Tibial artery (tissue), 4 donors: Measurements from ENCODE around the gene ZNF407.

Experiments used
- DNase-seq, 2 donors: peaks; one replicate each; pipeline ENCODE4 v3.0.0-alpha.2; 2019
- H3K27ac ChIP-seq, 2 donors: fragments of 200-600 bp; sonication (generic) in 1 of 2; 1 replicate in 1 of 2; 2 replicates in 1 of 2; pipeline ENCODE4 v1.5.1; 2018 to 2019; ENCODE audit warnings: mild to moderate bottlenecking in 1 of 2
- H3K27me3 ChIP-seq, 2 donors: fragments of 200-600 bp; sonication (generic) in 1 of 2; one replicate each; pipeline versions ENCODE4 v1.5.1 to v1.6.0; 2016 to 2019
- H3K36me3 ChIP-seq, 3 donors: fragments of 200-600 bp; sonication (generic) in 2 of 3; one replicate each; pipeline ENCODE4 v1.5.1; 2016 to 2019; ENCODE audit warnings: mild to moderate bottlenecking in 2 of 3
- H3K4me1 ChIP-seq, 4 donors: fragments of 200-600 bp; sonication (generic) in 2 of 4; 1 replicate in 3 of 4; 2 replicates in 1 of 4; pipeline ENCODE4 v1.5.1; 2016 to 2019
- H3K4me3 ChIP-seq, 2 donors: fragments of 200-600 bp; sonication (generic) in 1 of 2; 1 replicate in 1 of 2; 2 replicates in 1 of 2; pipeline ENCODE4 v1.5.1; 2018 to 2019; ENCODE audit warnings: mild to moderate bottlenecking in 2 of 2
- H3K9me3 ChIP-seq, 3 donors: fragments of 200-600 bp; sonication (generic) in 1 of 3; one replicate each; pipeline ENCODE4 v1.5.1; 2016 to 2019
- CTCF ChIP-seq, 2 experiments: fragments of 200-600 bp in 1 of 2; fragments of 450-650 bp in 1 of 2; IDR thresholded peaks; one replicate each; pipeline ENCODE4 v1.5.1; 2017 to 2019; ENCODE audit warnings: antibody characterized with exemption in 2 of 2, mild to moderate bottlenecking in 1 of 2, moderate library complexity in 1 of 2
- intact Hi-C: fragments of 100-400 bp; cut with DNase I; formaldehyde crosslinking; loops from one replicate; pipeline ENCODE4 v1.15.0; 2023; ENCODE audit warnings: low total_unique reads

ZNF407 gene

DNA sequence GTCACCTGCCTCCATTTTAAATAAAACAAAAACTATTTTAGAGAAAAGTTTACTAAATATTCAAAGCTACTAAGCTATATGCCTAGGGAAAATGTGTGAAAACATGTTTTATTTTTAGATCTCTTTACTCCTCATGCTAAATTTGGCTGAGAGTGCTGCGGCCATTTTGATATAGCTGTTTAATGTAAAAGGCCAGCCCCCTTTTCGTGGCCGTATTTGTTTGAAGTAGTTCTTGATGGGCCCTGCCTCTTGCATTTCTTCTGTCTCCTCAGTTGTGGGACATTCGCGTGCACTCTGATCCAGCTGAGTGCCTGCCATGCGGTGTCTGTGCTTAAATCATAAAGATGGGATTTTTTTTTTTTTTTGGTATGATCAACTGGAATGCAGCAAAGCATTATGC is 64.0 kb downstream of the ZNF407 start:
- no peak for TF ChIP-seq CTCF (IDR thresholded peaks at IDR 0.05)
- intact Hi-C loops: no loop called here
- Histone ChIP-seq H3K27ac (no peak overlapping the region), H3K4me1 (no peaks in the 10 kb centered on the region), H3K27me3 (no peaks in the 10 kb centered on the region), H3K9me3 (no peaks in the 10 kb centered on the region), H3K36me3 (peaks cover 0 to 5% (median 0%) of the 10 kb centered on the region in 3 donors), H3K4me3 (no peak overlapping the region)
- no peak for DNase-seq

- intact Hi-C loops: no loop called here
- Histone ChIP-seq H3K27ac (no peak overlapping the region), H3K9me3 (no peaks in the 10 kb centered on the region), H3K4me1 (no peaks in the 10 kb centered on the region), H3K4me3 (no peak overlapping the region), H3K36me3 (peaks cover 0 to 5% (median 0%) of the 10 kb centered on the region in 3 donors), H3K27me3 (no peaks in the 10 kb centered on the region)
- no peak for TF ChIP-seq CTCF (IDR thresholded peaks at IDR 0.05)
- no peak for DNase-seq
Measured at GRCh38 chr18:74662622-74663021, 65.0 kb downstream of the ZNF407 start.

- Histone ChIP-seq H3K27me3 (no peaks in the 10 kb centered on the region), H3K4me3 (no peak overlapping the region), H3K4me1 (no peaks in the 10 kb centered on the region), H3K9me3 (no peaks in the 10 kb centered on the region), H3K36me3 (peaks cover 0 to 5% (median 0%) of the 10 kb centered on the region in 3 donors), H3K27ac (no peak overlapping the region)
- no peak for TF ChIP-seq CTCF (IDR thresholded peaks at IDR 0.05)
- DNase-seq: no peak
- intact Hi-C loops: no loop called here
Measured at GRCh38 chr18:74665346-74665745, 67.7 kb downstream of the ZNF407 start.

GRCh38 chr18:74665905-74666304 is 68.2 kb downstream of the ZNF407 start:
- Histone ChIP-seq H3K4me1 (no peaks in the 10 kb centered on the region), H3K27me3 (no peaks in the 10 kb centered on the region), H3K4me3 (no peak overlapping the region), H3K9me3 (no peaks in the 10 kb centered on the region), H3K36me3 (peaks cover 0 to 5% (median 0%) of the 10 kb centered on the region in 3 donors), H3K27ac (no peak overlapping the region)
- intact Hi-C loops: no loop called here
- DNase-seq: no peak
- TF ChIP-seq CTCF (IDR thresholded peaks at IDR 0.05): no peak

GRCh38 chr18:74669136-74669798 is 71.6 kb downstream of the ZNF407 start:
- TF ChIP-seq CTCF (IDR thresholded peaks at IDR 0.05): no peak
- no peak for DNase-seq
- Histone ChIP-seq H3K4me1 (no peaks in the 10 kb centered on the region), H3K27me3 (no peaks in the 10 kb centered on the region), H3K9me3 (no peaks in the 10 kb centered on the region), H3K4me3 (no peak overlapping the region), H3K36me3 (no peaks in the 10 kb centered on the region), H3K27ac (no peak overlapping the region)
- intact Hi-C loops: no loop called here

GRCh38 chr18:74672371-74672770 is 74.7 kb downstream of the ZNF407 start:
- H3K4me3 ChIP-seq: no peak overlapping the region
- no peak overlapping the region for H3K27ac ChIP-seq
- H3K27me3 ChIP-seq: no peaks in the 10 kb centered on the region
- no peak for DNase-seq
- peaks cover 0 to 6% (median 5%) of the 10 kb centered on the region in 3 donors for H3K9me3 ChIP-seq
- H3K36me3 ChIP-seq: peaks cover 5 to 8% (median 7%) of the 10 kb centered on the region in 3 donors
- intact Hi-C loops: no loop called here
- H3K4me1 ChIP-seq: no peaks in the 10 kb centered on the region
- TF ChIP-seq CTCF (IDR thresholded peaks at IDR 0.05): no peak
